Mesenteric fat pad (tissue), 1 donor: Measurements from ENCODE around the gene GYG2. TPM values are rescaled to one million over a fixed set of nuclear protein-coding genes. Genes with fewer than 3 reads are reported as not detected.
"Not testable (repeated sequence)": the region's sequence is repeated elsewhere in the genome, so short reads cannot be mapped to it uniquely, and the experiment has no call there.

ENCODE experiments used
- DNase-seq: peaks from one replicate; pipeline ENCODE4 v3.0.0-alpha.2; 2020; ENCODE audit warnings: low spot score
- total RNA-seq: library from RNA; stranded (reverse); fragmentation: NEBNext Ultra II Directional; extraction: Animal tissue kit (Norgen Biotek cat#: 25700); gene quantifications from one replicate; pipeline ENCODE4 v1.2.1, GENCODE V29; 2021
- donor health status: DM: yes; HTN: yes; CAD: no.

Gene GYG2
- total RNA-seq, 1 donor from 2014 or later: 377 TPM

GRCh38 chrX:2812161-2812907 lies 16.4 kb upstream of the GYG2 start:
- not testable (repeated sequence) for DNase-seq

- DNase-seq: no peak
Observed at GRCh38 chrX:2817036-2817435, 11.7 kb upstream of the GYG2 start.

- DNase-seq: no peak
Observed at GRCh38 chrX:2819345-2820135, 9.2 kb upstream of the GYG2 start.

GRCh38 chrX:2820136-2820771 lies 8.5 kb upstream of the GYG2 start:
- DNase-seq: no peak

GRCh38 chrX:2823795-2824386 lies 4.8 kb upstream of the GYG2 start:
- no peak for DNase-seq

- DNase-seq: no peak
Observed at GRCh38 chrX:2824886-2825285, 3.8 kb upstream of the GYG2 start.

GRCh38 chrX:2828959-2829411 lies 255 bp downstream of the GYG2 start:
- no peak for DNase-seq

- no peak for DNase-seq
Observed at GRCh38 chrX:2829469-2830246, 928 bp downstream of the GYG2 start.

- DNase-seq: no peak
Observed at GRCh38 chrX:2831471-2832228, 2.9 kb downstream of the GYG2 start.

- DNase-seq: no peak
Observed at GRCh38 chrX:2837961-2838360, 9.2 kb downstream of the GYG2 start.

GRCh38 chrX:2840961-2841360 lies 12.2 kb downstream of the GYG2 start:
- DNase-seq: no peak

GRCh38 chrX:2841537-2841936 lies 12.8 kb downstream of the GYG2 start:
- DNase-seq: no peak

- DNase-seq: no peak
Observed at GRCh38 chrX:2846992-2847391, 18.3 kb downstream of the GYG2 start.

GRCh38 chrX:2848871-2849301 lies 20.2 kb downstream of the GYG2 start:
- no peak for DNase-seq

GRCh38 chrX:2854918-2855317 lies 26.2 kb downstream of the GYG2 start:
- no peak for DNase-seq

GRCh38 chrX:2855761-2856160 lies 27.0 kb downstream of the GYG2 start:
- DNase-seq: no peak

- DNase-seq: no peak
Observed at GRCh38 chrX:2857566-2857965, 28.8 kb downstream of the GYG2 start.

GRCh38 chrX:2859197-2859797 lies 30.6 kb downstream of the GYG2 start:
- DNase-seq: no peak

GRCh38 chrX:2862404-2862803 lies 33.7 kb downstream of the GYG2 start:
- DNase-seq: no peak

- DNase-seq: no peak
Observed at GRCh38 chrX:2863646-2864045, 34.9 kb downstream of the GYG2 start.
